SK-N-SH treated with all-trans-retinoic acid at 6 μM for 48 hours (cell line): ENCODE data around the gene PUS3.

ENCODE experiments used
- ATAC-seq: fragments of 200-7000 bp; cut with Tn5 transposase; 3 replicates; pipeline ENCODE4 v1.9.1; 2020; ENCODE audit warnings: mild to moderate bottlenecking, moderate library complexity
- ARNTL ChIP-seq: fragments of 450-650 bp; formaldehyde crosslinking; IDR thresholded peaks from 2 replicates; pipeline ENCODE4 v1.5.0; 2020; ENCODE audit warnings: low read depth, mild to moderate bottlenecking, moderate library complexity, borderline replicate concordance
- CSDC2 ChIP-seq: fragments of 250-450 bp; sonication (Bioruptor Pico); IDR thresholded peaks from 2 replicates; pipeline ENCODE4 v1.5.0; 2020; ENCODE audit warnings: mild to moderate bottlenecking, moderate library complexity
- ESRRG ChIP-seq: fragments of 250-450 bp; sonication (Bioruptor Pico); IDR thresholded peaks from 2 replicates; pipeline ENCODE4 v1.6.1; 2021; ENCODE audit warnings: mild to moderate bottlenecking
- ISL1 ChIP-seq: fragments of 250-450 bp; sonication (Bioruptor Pico); IDR thresholded peaks from 2 replicates; pipeline ENCODE4 v2.1.2; 2022; ENCODE audit warnings: mild to moderate bottlenecking, moderate library complexity
- OSR1 ChIP-seq: fragments of 250-450 bp; sonication (Bioruptor Pico); IDR thresholded peaks from 2 replicates; pipeline ENCODE4 v1.8.0; 2022; ENCODE audit warnings: moderate library complexity, mild to moderate bottlenecking, inconsistent platforms
- POU6F1 ChIP-seq: fragments of 250-450 bp; sonication (Bioruptor Pico); IDR thresholded peaks from 2 replicates; pipeline ENCODE4 v1.8.0; 2021; ENCODE audit warnings: low read depth, mild to moderate bottlenecking, moderate library complexity, borderline replicate concordance
- PPARA ChIP-seq: fragments of 250-450 bp; sonication (Bioruptor Pico); IDR thresholded peaks from 2 replicates; pipeline ENCODE4 v1.5.0; 2020; ENCODE audit warnings: mild to moderate bottlenecking, borderline replicate concordance
- RARB ChIP-seq: fragments of 250-450 bp; sonication (Bioruptor Pico); IDR thresholded peaks from 2 replicates; pipeline ENCODE4 v1.8.0; 2021; ENCODE audit warnings: mild to moderate bottlenecking, moderate library complexity
- SNAI2 ChIP-seq: fragments of 250-450 bp; sonication (Bioruptor Pico); IDR thresholded peaks from 2 replicates; pipeline ENCODE4 v1.5.0; 2020; ENCODE audit warnings: mild to moderate bottlenecking, moderate library complexity
- TCF4 ChIP-seq: fragments of 250-450 bp; sonication (Bioruptor Pico); IDR thresholded peaks from 2 replicates; pipeline ENCODE4 v1.8.0; 2021; ENCODE audit warnings: mild to moderate bottlenecking, moderate library complexity, borderline replicate concordance
- TOX ChIP-seq: fragments of 250-450 bp; sonication (Bioruptor Pico); IDR thresholded peaks from 2 replicates; pipeline ENCODE4 v1.8.0; 2021; ENCODE audit warnings: mild to moderate bottlenecking, moderate library complexity, borderline replicate concordance
- ZC3H10 ChIP-seq: fragments of 250-450 bp; sonication (Bioruptor Pico); IDR thresholded peaks from 2 replicates; pipeline ENCODE4 v1.5.1; 2021; ENCODE audit warnings: mild to moderate bottlenecking, moderate library complexity
- ZFP3 ChIP-seq: fragments of 250-450 bp; sonication (Bioruptor Pico); IDR thresholded peaks from 2 replicates; pipeline ENCODE4 v1.5.0; 2020; ENCODE audit warnings: mild to moderate bottlenecking, moderate library complexity
- ZFP30 ChIP-seq: fragments of 450-650 bp; formaldehyde crosslinking; IDR thresholded peaks from 2 replicates; pipeline ENCODE4 v1.5.0; 2022; ENCODE audit warnings: mild to moderate bottlenecking, moderate library complexity
- ZNF565 ChIP-seq: fragments of 450-650 bp; formaldehyde crosslinking; conservative IDR thresholded peaks from 2 replicates; pipeline ENCODE4 v1.5.0; 2020; ENCODE audit warnings: low read depth, mild to moderate bottlenecking, moderate library complexity
- ZNF70 ChIP-seq: fragments of 450-650 bp; formaldehyde crosslinking; IDR thresholded peaks from 2 replicates; pipeline ENCODE4 v1.5.0; 2020; ENCODE audit warnings: mild to moderate bottlenecking, moderate library complexity
- ZNF8 ChIP-seq: fragments of 450-650 bp; formaldehyde crosslinking; IDR thresholded peaks from 2 replicates; pipeline ENCODE4 v1.5.0; 2020; ENCODE audit warnings: mild to moderate bottlenecking, moderate library complexity
- TF ChIP-seq, protein P1 (sequence below): fragments of 250-450 bp; sonication (Bioruptor Pico); IDR thresholded peaks from 2 replicates; pipeline ENCODE4 v1.5.1; 2020; ENCODE audit warnings: low read depth, mild to moderate bottlenecking, moderate library complexity
- TF ChIP-seq, protein P2 (sequence below): fragments of 250-450 bp; sonication (Bioruptor Pico); IDR thresholded peaks from 2 replicates; pipeline ENCODE4 v1.5.0; 2020; ENCODE audit warnings: mild to moderate bottlenecking, moderate library complexity
- TF ChIP-seq, protein P3 (sequence below): fragments of 250-450 bp; sonication (Bioruptor Pico); IDR thresholded peaks from 2 replicates; pipeline ENCODE4 v1.5.1; 2021; ENCODE audit warnings: mild to moderate bottlenecking, moderate library complexity

The PUS3 gene

GRCh38 chr11:125923012-125923579, 20.1 kb upstream of the PUS3 start:
- ATAC-seq, result peak; percentile 95
- TF ChIP-seq, protein P1, sequence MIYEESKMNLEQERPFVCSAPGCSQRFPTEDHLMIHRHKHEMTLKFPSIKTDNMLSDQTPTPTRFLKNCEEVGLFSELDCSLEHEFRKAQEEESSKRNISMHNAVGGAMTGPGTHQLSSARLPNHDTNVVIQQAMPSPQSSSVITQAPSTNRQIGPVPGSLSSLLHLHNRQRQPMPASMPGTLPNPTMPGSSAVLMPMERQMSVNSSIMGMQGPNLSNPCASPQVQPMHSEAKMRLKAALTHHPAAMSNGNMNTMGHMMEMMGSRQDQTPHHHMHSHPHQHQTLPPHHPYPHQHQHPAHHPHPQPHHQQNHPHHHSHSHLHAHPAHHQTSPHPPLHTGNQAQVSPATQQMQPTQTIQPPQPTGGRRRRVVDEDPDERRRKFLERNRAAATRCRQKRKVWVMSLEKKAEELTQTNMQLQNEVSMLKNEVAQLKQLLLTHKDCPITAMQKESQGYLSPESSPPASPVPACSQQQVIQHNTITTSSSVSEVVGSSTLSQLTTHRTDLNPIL (CRISPR knock-in tag), result no peak
- TF ChIP-seq ZNF8 (CRISPR knock-in tag) (no peak), SNAI2 (CRISPR knock-in tag) (no peak), ESRRG (CRISPR knock-in tag) (no peak), ISL1 (CRISPR knock-in tag) (no peak), TCF4 (CRISPR knock-in tag) (no peak), ZFP30 (CRISPR knock-in tag) (no peak)

DNA sequence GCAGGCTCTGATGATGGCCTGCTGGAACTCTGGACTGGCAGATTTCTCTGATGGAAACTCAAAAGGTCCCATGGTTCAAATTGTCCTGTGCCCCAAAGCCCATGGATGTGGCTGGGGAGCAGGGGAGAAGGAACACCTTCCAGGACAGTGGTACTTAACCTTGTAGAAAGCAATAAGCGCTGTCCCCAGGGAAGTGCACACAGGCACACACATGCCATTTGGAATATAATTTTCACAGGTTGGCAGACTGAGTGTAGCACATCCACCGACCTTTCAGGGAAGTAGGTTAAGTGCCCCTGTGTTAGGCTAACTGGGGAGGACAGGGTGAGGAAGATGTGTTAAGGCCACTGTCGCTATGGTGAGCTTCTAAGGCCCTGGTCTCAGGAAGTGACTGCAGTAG, 19.1 kb upstream of the PUS3 start:
- TF ChIP-seq ARNTL, result no peak
- TF ChIP-seq ZFP3 (CRISPR knock-in tag), result no peak
- TF ChIP-seq TCF4 (CRISPR knock-in tag), result no peak
- no peak for TF ChIP-seq ZNF8 (CRISPR knock-in tag)
- TF ChIP-seq ZC3H10 (CRISPR knock-in tag), result no peak
- TF ChIP-seq ISL1 (CRISPR knock-in tag), result no peak
- no peak for TF ChIP-seq PPARA
- TF ChIP-seq, protein P2, sequence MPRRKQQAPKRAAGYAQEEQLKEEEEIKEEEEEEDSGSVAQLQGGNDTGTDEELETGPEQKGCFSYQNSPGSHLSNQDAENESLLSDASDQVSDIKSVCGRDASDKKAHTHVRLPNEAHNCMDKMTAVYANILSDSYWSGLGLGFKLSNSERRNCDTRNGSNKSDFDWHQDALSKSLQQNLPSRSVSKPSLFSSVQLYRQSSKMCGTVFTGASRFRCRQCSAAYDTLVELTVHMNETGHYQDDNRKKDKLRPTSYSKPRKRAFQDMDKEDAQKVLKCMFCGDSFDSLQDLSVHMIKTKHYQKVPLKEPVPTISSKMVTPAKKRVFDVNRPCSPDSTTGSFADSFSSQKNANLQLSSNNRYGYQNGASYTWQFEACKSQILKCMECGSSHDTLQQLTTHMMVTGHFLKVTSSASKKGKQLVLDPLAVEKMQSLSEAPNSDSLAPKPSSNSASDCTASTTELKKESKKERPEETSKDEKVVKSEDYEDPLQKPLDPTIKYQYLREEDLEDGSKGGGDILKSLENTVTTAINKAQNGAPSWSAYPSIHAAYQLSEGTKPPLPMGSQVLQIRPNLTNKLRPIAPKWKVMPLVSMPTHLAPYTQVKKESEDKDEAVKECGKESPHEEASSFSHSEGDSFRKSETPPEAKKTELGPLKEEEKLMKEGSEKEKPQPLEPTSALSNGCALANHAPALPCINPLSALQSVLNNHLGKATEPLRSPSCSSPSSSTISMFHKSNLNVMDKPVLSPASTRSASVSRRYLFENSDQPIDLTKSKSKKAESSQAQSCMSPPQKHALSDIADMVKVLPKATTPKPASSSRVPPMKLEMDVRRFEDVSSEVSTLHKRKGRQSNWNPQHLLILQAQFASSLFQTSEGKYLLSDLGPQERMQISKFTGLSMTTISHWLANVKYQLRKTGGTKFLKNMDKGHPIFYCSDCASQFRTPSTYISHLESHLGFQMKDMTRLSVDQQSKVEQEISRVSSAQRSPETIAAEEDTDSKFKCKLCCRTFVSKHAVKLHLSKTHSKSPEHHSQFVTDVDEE, result no peak
- no peak for TF ChIP-seq SNAI2 (CRISPR knock-in tag)
- no peak for TF ChIP-seq ZFP30 (CRISPR knock-in tag)
- TF ChIP-seq, protein P1 (CRISPR knock-in tag), result no peak
- no peak for TF ChIP-seq RARB (CRISPR knock-in tag)
- TF ChIP-seq ZNF70 (CRISPR knock-in tag), result no peak
- TF ChIP-seq, protein P3, sequence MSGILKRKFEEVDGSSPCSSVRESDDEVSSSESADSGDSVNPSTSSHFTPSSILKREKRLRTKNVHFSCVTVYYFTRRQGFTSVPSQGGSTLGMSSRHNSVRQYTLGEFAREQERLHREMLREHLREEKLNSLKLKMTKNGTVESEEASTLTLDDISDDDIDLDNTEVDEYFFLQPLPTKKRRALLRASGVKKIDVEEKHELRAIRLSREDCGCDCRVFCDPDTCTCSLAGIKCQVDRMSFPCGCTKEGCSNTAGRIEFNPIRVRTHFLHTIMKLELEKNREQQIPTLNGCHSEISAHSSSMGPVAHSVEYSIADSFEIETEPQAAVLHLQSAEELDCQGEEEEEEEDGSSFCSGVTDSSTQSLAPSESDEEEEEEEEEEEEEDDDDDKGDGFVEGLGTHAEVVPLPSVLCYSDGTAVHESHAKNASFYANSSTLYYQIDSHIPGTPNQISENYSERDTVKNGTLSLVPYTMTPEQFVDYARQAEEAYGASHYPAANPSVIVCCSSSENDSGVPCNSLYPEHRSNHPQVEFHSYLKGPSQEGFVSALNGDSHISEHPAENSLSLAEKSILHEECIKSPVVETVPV (CRISPR knock-in tag), result no peak
- no peak for TF ChIP-seq POU6F1 (CRISPR knock-in tag)
- TF ChIP-seq ZNF565, result no peak
- TF ChIP-seq, all 23 proteins: peak for 0
- no peak for ATAC-seq

- no peak for ATAC-seq
- TF ChIP-seq ESRRG (CRISPR knock-in tag) (no peak), OSR1 (CRISPR knock-in tag) (no peak), ZFP3 (CRISPR knock-in tag) (no peak), SNAI2 (CRISPR knock-in tag) (no peak), CSDC2 (CRISPR knock-in tag) (no peak), TOX (CRISPR knock-in tag) (no peak)
- TF ChIP-seq, protein P1 (CRISPR knock-in tag), result no peak
- TF ChIP-seq, protein P2, result no peak
- TF ChIP-seq, all 23 proteins: peak for 0
Measured at GRCh38 chr11:125921042-125921441, 18.0 kb upstream of the PUS3 start.
